ENCODE measurements around the gene TUBGCP2. TPM values are rescaled to one million over a fixed set of nuclear protein-coding genes. Genes with fewer than 3 reads are reported as not detected.

The TUBGCP2 gene
- total RNA-seq (10 to 100 TPM; 31.5 to 48.3 (median 36.9) TPM), polyA plus RNA-seq (10 to 100 TPM; 37.5 to 77.6 TPM)
- long read RNA-seq, donor 1, full-length matches to known transcripts = 102 of 121 reads
- long read RNA-seq, donor 1, partial matches to known transcripts = 8 of 121 reads
- long read RNA-seq, donor 1, other reads (novel, unspliced or antisense) = 11 of 121 reads
- long read RNA-seq, donor 2, full-length matches to known transcripts = 94 of 125 reads
- long read RNA-seq, donor 2, partial matches to known transcripts = 17 of 125 reads
- long read RNA-seq, donor 2, other reads (novel, unspliced or antisense) = 14 of 125 reads
- long read RNA-seq, donor 3, full-length matches to known transcripts = 118 of 152 reads
- long read RNA-seq, donor 3, partial matches to known transcripts = 18 of 152 reads
- long read RNA-seq, donor 3, other reads (novel, unspliced or antisense) = 16 of 152 reads

GRCh38 chr10:133308421-133309099 is at the start of gene TUBGCP2, which contains the start of gene ZNF511:
Gene TUBGCP2, minus strand, starts transcription at chr10:133308872. Its CDS starts 5,931 bp downstream, at chr10:133302941.
Gene ZNF511, plus strand, starts transcription at chr10:133308914. Its CDS starts 30 bp downstream, at chr10:133308944.
- TF ChIP-seq, protein P1, sequence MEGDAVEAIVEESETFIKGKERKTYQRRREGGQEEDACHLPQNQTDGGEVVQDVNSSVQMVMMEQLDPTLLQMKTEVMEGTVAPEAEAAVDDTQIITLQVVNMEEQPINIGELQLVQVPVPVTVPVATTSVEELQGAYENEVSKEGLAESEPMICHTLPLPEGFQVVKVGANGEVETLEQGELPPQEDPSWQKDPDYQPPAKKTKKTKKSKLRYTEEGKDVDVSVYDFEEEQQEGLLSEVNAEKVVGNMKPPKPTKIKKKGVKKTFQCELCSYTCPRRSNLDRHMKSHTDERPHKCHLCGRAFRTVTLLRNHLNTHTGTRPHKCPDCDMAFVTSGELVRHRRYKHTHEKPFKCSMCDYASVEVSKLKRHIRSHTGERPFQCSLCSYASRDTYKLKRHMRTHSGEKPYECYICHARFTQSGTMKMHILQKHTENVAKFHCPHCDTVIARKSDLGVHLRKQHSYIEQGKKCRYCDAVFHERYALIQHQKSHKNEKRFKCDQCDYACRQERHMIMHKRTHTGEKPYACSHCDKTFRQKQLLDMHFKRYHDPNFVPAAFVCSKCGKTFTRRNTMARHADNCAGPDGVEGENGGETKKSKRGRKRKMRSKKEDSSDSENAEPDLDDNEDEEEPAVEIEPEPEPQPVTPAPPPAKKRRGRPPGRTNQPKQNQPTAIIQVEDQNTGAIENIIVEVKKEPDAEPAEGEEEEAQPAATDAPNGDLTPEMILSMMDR (IDR thresholded peaks at IDR 0.05) = peak in 4 of 9 donors; percentile 6 to 45 (median 34)
- Histone ChIP-seq H3K4me3 (peak within 1 kb of the TSS; percentile 79 to 100 (median 96)), H3K27me3 (no peaks in the 10 kb centered on the region), H3K4me1 (peaks cover 0 to 43% (median 32%) of the 10 kb centered on the region in 9 donors), H3K9me3 (no peaks in the 10 kb centered on the region), H3K36me3 (peaks cover 0 to 51% (median 7%) of the 10 kb centered on the region in 9 donors), H3K27ac (peak within 1 kb of the TSS; percentile 87 to 99 (median 98))
- ATAC-seq = peak; percentile 78 to 95 (median 91)
- WGBS, 2 donors = 0% methylated on average over 57 to 89 of the region's 89 CpGs
- peak; percentile 88 to 90 for DNase-seq
- intact Hi-C loops (cut with DNase I) = loop anchor here in 1 of 10 donors (2.0 kb wide), 1 partner anchor 68 kb away; no protein-coding TSS in a partner anchor

DNA sequence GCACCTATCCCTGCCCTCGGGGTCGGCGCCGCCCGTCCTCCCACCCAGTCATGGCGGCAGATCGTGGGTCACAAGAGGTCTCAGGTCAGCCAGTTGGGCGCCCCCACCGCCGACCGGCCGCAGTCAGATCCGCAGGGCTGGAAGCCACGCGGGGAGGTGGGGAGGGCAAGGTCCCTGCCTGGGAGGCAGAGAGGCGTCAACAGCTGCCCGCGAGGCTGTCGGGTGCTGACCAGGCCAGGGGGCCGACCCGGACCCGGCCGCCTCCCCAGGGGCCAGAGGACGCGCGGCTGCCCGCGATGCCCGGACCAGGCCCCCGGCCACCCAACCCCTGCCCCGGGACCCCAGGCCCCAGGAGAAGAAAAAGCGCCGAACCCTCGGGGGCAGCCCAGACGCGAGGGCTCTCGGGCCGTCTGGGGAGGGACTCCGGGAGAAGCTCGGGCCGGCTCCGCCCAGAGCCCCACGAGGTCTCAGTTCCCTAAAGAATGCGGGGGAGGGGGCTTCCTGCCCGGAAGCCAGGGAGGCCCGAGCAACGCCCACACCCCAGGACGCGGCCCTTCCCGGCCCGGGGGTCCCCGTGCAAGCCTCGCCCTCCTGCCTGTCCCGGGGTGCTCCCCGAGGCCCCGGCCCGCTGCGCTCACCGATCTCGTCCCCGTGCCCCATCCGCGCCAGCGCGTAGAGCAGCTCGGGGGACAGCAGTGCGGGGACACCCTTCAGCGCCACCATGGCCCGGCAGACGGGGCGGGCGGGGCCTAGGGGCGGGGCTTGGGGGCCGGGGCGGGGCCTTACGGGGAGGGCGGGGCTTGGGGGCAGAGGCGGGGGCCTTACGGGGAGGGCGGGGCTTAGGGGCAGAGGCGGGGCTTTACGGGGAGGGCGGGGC is 48.9 kb upstream of the TUBGCP2 start, which contains the start of gene FUOM:
FUOM (minus strand) TSS at position 735 of the 877 bp plus-strand sequence; CDS start at position 723, 12 bp downstream.
- H3K4me3 ChIP-seq = peak within 1 kb of the TSS; percentile 49 to 68 (median 64)
- peak; percentile 64 to 66 for DNase-seq
- intact Hi-C loops (cut with DNase I) = no loop called here
- no peaks in the 10 kb centered on the region for H3K27me3 ChIP-seq
- H3K9me3 ChIP-seq = peaks cover 0 to 6% (median 0%) of the 10 kb centered on the region in 11 donors
- peak within 1 kb of the TSS in 9 of 10 donors; percentile 63 to 86 (median 73) for H3K27ac ChIP-seq
- peaks cover 4 to 27% (median 15%) of the 10 kb centered on the region in 9 donors for H3K4me1 ChIP-seq
- TF ChIP-seq, protein P1 (IDR thresholded peaks at IDR 0.05) = no peak
- 2% methylated on average over 70 to 80 of the region's 83 CpGs for WGBS, 2 donors
- peaks cover 0 to 13% (median 0%) of the 10 kb centered on the region in 9 donors for H3K36me3 ChIP-seq
- peak; percentile 58 to 87 (median 80) for ATAC-seq

GRCh38 chr10:133356549-133357284 is 48.0 kb upstream of the TUBGCP2 start:
- H3K27me3 ChIP-seq = no peaks in the 10 kb centered on the region
- H3K4me1 ChIP-seq = peaks cover 4 to 27% (median 15%) of the 10 kb centered on the region in 9 donors
- H3K9me3 ChIP-seq = peaks cover 0 to 6% (median 0%) of the 10 kb centered on the region in 11 donors
- TF ChIP-seq, protein P1 (IDR thresholded peaks at IDR 0.05) = no peak
- intact Hi-C loops (cut with DNase I) = no loop called here
- H3K4me3 ChIP-seq = peak overlapping the region; percentile 49 to 68 (median 64)
- ATAC-seq (peak in 2 of 8 donors; percentile 1 to 3), DNase-seq (no peak)
- H3K27ac ChIP-seq = peak overlapping the region in 8 of 10 donors; percentile 63 to 86 (median 74)
- H3K36me3 ChIP-seq = peaks cover 0 to 5% (median 0%) of the 10 kb centered on the region in 9 donors
- 50 to 51% methylated on average over 27 of the region's 27 CpGs for WGBS, 2 donors
